Measurements from ENCODE around the gene LNPEP. TPM values are rescaled to one million over a fixed set of nuclear protein-coding genes. Genes with fewer than 3 reads are reported as not detected.

Gene LNPEP
- total RNA-seq, result 49.6 TPM
- long read RNA-seq, full-length matches to known transcripts, result 4 of 5 reads
- long read RNA-seq, partial matches to known transcripts, result 0 of 5 reads
- long read RNA-seq, other reads (novel, unspliced or antisense), result 1 of 5 reads

- intact Hi-C loops (cut with DNase I), result loop anchor here (2.0 to 5.0 kb wide), 3 partner anchors 31 to 273 kb away; partner anchors contain the start of genes CAST and ERAP1
- ATAC-seq, result peak; percentile 93
- DNase-seq (ENCODE audit: missing footprints), result peak; percentile 98
Observed at GRCh38 chr5:96935559-96936430, at the start of gene LNPEP. Gene LNPEP (plus strand): TSS chr5:96936080. CDS start chr5:96936156, 76 bp downstream.

GRCh38 chr5:96893342-96893741, 42.5 kb upstream of the LNPEP start:
- no peak for DNase-seq (ENCODE audit: missing footprints)
- no peak for ATAC-seq
- intact Hi-C loops (cut with DNase I), result no loop called here

- DNase-seq (ENCODE audit: missing footprints), result no peak
- ATAC-seq, result no peak
- intact Hi-C loops (cut with DNase I), result no loop called here
Observed at GRCh38 chr5:96896276-96896675, 39.6 kb upstream of the LNPEP start.

GRCh38 chr5:96896806-96897205, 39.1 kb upstream of the LNPEP start:
- intact Hi-C loops (cut with DNase I), result no loop called here
- DNase-seq (ENCODE audit: missing footprints), result no peak
- no peak for ATAC-seq

GRCh38 chr5:96901384-96901783, 34.5 kb upstream of the LNPEP start:
- intact Hi-C loops (cut with DNase I), result no loop called here
- no peak for ATAC-seq
- no peak for DNase-seq (ENCODE audit: missing footprints)

GRCh38 chr5:96901841-96902240, 34.0 kb upstream of the LNPEP start:
- intact Hi-C loops (cut with DNase I), result no loop called here
- DNase-seq (ENCODE audit: missing footprints) (no peak), ATAC-seq (no peak)

- DNase-seq (ENCODE audit: missing footprints) (no peak), ATAC-seq (no peak)
- intact Hi-C loops (cut with DNase I), result no loop called here
Observed at GRCh38 chr5:96902876-96903275, 33.0 kb upstream of the LNPEP start.

GRCh38 chr5:96903300-96903699, 32.6 kb upstream of the LNPEP start:
- ATAC-seq, result no peak
- intact Hi-C loops (cut with DNase I), result no loop called here
- DNase-seq (ENCODE audit: missing footprints), result no peak

GRCh38 chr5:96904054-96904931, 31.6 kb upstream of the LNPEP start:
- intact Hi-C loops (cut with DNase I), result no loop called here
- no peak for ATAC-seq
- DNase-seq (ENCODE audit: missing footprints), result no peak

- no peak for ATAC-seq
- intact Hi-C loops (cut with DNase I), result no loop called here
Observed at GRCh38 chr5:96905864-96906263, 30.0 kb upstream of the LNPEP start.

GRCh38 chr5:96909003-96909402, 26.9 kb upstream of the LNPEP start:
- no peak for DNase-seq (ENCODE audit: missing footprints)
- no peak for ATAC-seq
- intact Hi-C loops (cut with DNase I), result no loop called here

More at GRCh38 chr5:96905864-96906263, 30.0 kb upstream of the LNPEP start:
- DNase-seq (ENCODE audit: missing footprints), result no peak

- intact Hi-C loops (cut with DNase I), result no loop called here
- DNase-seq (ENCODE audit: missing footprints) (no peak), ATAC-seq (no peak)
Observed at GRCh38 chr5:96909435-96909834, 26.4 kb upstream of the LNPEP start.

GRCh38 chr5:96911139-96911538, 24.7 kb upstream of the LNPEP start:
- ATAC-seq, result no peak
- intact Hi-C loops (cut with DNase I), result no loop called here
- DNase-seq (ENCODE audit: missing footprints), result no peak

- DNase-seq (ENCODE audit: missing footprints) (no peak), ATAC-seq (no peak)
- intact Hi-C loops (cut with DNase I), result no loop called here
Observed at GRCh38 chr5:96913233-96913632, 22.6 kb upstream of the LNPEP start.

- ATAC-seq (no peak), DNase-seq (ENCODE audit: missing footprints) (no peak)
- intact Hi-C loops (cut with DNase I), result no loop called here
Observed at GRCh38 chr5:96919754-96920197, 16.1 kb upstream of the LNPEP start.

- intact Hi-C loops (cut with DNase I), result no loop called here
- DNase-seq (ENCODE audit: missing footprints) (no peak), ATAC-seq (no peak)
Observed at GRCh38 chr5:96920744-96921355, 15.0 kb upstream of the LNPEP start.

- intact Hi-C loops (cut with DNase I), result no loop called here
- no peak for ATAC-seq
- no peak for DNase-seq (ENCODE audit: missing footprints)
Observed at GRCh38 chr5:96922499-96923244, 13.2 kb upstream of the LNPEP start.

- no peak for ATAC-seq
- DNase-seq (ENCODE audit: missing footprints), result no peak
- intact Hi-C loops (cut with DNase I), result no loop called here
Observed at GRCh38 chr5:96924016-96924443, 11.8 kb upstream of the LNPEP start.

All from Right ventricle myocardium inferior (tissue), 1 donor.